Gastrocnemius medialis (tissue), 4 donors: ENCODE measurements around the gene SRP72.

ENCODE experiments used
- POLR2A ChIP-seq, 2 donors: fragments of 450-650 bp; IDR thresholded peaks; one replicate each; pipeline ENCODE4 v1.6.1; 2017; ENCODE audit warnings: antibody characterized with exemption in 2 of 2, mild to moderate bottlenecking in 2 of 2, moderate library complexity in 2 of 2
- TF ChIP-seq, protein P1 (sequence below), 5 experiments: fragments of 450-650 bp in 3 of 5; fragments of 200-600 bp in 2 of 5; sonication (generic) in 2 of 5; IDR thresholded peaks in 4 of 5; conservative IDR thresholded peaks in 1 of 5; 1 replicate in 4 of 5; 2 replicates in 1 of 5; pipeline ENCODE4 v1.5.1; 2016 to 2019; ENCODE audit warnings: antibody characterized with exemption in 5 of 5, mild to moderate bottlenecking in 3 of 5, moderate library complexity in 3 of 5

DNA sequence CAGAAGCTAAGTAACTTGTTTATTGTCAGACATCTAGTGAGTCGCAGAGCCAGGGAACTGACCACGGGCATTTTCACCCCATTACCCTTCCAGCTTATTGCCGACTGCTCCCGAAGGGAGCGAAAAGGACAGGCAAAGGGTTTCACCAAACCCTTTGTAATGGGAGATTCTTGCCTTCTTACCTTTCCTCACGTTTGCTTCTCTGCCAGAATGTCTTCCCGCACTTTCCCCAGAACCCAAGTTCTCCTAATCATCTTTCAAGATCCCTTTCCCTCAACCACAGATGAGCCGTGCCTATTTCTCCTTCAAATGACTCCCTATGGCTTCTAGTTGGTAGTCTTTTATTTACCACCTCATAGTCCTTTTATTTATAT lies 520 bp upstream of the SRP72 start:
- no peak for TF ChIP-seq POLR2A (IDR thresholded peaks at IDR 0.05)
- TF ChIP-seq, protein P1, sequence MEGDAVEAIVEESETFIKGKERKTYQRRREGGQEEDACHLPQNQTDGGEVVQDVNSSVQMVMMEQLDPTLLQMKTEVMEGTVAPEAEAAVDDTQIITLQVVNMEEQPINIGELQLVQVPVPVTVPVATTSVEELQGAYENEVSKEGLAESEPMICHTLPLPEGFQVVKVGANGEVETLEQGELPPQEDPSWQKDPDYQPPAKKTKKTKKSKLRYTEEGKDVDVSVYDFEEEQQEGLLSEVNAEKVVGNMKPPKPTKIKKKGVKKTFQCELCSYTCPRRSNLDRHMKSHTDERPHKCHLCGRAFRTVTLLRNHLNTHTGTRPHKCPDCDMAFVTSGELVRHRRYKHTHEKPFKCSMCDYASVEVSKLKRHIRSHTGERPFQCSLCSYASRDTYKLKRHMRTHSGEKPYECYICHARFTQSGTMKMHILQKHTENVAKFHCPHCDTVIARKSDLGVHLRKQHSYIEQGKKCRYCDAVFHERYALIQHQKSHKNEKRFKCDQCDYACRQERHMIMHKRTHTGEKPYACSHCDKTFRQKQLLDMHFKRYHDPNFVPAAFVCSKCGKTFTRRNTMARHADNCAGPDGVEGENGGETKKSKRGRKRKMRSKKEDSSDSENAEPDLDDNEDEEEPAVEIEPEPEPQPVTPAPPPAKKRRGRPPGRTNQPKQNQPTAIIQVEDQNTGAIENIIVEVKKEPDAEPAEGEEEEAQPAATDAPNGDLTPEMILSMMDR (IDR thresholded peaks at IDR 0.05 in 4 of 5, conservative IDR thresholded peaks at IDR 0.05 in 1 of 5), result no peak
